IPS-NIHi7 (cell line): ENCODE results near the gene NDP.

Experiments used
- DNase-seq: peaks from one replicate; pipeline ENCODE4 v3.0.0; 2012; ENCODE audit warnings: mixed read lengths; ENCODE audit errors: extremely low spot score

The NDP gene, protein sequence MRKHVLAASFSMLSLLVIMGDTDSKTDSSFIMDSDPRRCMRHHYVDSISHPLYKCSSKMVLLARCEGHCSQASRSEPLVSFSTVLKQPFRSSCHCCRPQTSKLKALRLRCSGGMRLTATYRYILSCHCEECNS

DNA sequence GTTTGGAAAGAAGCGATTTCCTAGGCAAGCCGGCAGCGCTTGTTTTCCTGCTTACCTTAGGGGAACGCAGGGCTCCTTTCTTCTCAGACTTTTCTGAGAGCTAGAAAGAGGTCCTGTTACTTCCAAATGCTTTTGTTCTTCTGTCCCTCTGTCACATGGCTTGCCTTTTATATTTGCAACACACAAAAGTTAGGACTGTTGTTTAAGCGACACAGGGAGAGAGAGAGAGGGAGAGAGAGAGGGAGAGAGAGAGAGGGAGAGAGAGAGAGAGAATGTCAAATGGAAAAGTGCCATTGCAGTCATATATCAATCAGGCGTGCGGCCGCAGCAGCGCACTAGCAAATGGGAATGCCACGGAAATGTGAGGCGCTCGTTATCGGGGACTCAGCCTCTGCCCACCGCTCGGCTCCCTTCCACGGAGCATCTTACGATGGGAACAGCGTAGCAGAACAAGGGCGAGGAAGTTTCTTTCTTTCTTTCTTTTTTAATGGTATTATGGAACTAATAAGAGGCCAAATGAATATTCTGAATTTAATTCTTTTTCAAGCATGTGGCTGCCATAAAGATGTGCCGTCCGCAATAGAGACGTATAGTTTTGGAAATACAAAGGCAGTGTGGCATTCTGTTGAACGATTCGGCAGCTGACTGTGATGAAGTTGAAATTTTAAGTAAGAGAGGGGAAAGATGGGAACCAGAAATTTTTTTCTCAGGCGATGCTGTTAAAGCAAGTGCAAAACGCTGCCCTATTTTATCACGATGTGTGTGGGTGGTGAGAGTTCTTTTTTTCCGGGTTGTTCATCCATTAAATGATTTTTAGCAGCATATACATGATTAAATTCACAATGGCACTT lies at the start of gene NDP:
TSS of gene NDP (minus strand) at position 142 of the 851 bp plus-strand sequence. CDS start 14,745 bp downstream, outside the sequence.
- DNase-seq: peak; percentile 18

DNA sequence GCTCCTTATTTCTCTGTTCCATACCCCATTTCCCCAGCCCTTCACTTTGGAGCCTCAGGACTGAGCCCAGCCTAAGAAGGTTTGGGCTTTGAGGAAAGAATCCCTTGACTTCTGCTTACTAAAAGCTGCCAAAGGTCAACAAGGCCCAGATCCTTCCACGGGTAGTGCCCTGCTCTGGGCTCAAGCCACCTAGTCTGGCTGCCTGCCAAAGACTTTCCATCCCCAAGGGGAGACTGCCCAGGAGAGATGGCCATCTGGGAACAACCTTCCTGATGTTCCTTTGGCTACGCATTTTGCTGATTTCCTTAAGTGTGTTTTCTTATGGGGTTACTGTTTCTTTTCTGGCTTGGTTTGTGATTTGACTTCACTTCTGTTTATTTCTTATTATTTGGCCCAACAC lies 49.8 kb upstream of the NDP start:
- no peak for DNase-seq

DNA sequence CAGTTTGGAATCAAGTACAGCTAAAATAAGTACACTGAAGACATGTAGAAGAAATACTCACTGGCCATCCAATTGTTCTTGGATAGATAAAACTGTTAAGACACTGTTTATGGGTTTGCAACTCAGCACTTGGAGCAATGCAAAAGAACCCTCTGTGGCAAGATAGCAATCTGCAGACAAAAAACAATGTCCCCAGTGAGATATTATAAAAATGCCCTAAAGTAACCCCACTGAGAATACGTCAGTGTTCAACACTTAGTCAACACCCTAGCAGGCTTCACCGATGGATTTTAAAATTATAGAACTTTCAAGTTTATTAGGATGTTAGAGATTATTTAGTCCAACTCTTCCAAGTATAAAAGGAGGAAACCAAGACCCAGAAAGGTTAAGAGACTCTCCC lies 47.5 kb upstream of the NDP start:
- no peak for DNase-seq

DNA sequence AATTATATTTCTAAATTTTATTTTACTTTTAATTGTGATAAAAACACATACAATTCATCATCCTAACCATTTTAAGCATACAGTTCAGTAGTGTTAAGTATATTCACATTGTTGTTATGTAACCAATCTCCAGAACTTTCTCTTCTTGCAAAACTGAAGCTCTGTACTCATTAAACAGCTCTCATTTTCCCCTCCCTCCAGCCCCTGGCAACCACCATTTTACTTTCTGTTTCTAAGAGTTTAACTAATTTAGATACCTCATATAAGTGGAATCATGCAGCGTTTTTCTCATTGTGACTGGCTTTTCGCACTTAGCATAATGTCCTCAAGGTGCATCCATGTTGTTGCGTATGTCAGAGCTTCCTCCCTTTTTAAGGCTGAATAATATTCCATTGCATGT lies 46.7 kb upstream of the NDP start:
- no peak for DNase-seq

DNA sequence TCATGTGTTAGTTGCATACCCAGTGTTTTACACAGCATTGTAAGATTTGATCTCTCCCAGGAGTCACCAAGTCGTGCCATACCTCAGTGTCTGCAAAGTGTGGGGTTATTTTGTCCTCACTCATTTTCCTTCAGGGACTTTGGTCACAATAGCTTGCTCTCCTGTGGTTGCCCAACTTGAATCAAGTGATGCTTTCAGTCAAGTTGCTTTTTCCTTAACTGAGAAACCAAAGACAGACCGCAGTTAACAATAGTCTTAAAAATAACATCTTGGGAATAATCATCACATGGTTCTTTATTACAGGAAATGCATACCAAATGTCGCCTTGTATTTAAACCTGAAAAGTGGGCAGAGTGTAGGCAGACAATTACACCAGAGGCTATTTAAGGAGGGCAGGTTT lies 44.5 kb upstream of the NDP start:
- no peak for DNase-seq

DNA sequence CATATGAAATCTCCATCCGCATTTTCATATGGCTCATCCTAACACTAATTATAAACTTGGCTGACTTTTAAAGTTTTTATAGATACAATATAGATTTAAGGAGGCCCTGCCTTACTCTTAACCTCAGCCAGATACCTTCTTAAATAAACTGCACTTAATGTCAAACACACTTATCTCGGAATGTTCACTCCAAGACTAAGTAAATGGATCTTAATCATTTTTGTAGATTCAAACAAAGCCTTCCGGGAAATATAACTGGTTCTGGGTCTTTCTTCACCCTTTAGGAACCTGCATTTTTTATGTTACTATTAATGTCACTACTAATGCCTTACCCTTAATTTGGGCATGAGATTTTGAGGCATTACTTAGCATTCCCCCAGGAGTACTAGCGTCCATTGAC lies 43.7 kb upstream of the NDP start:
- DNase-seq: no peak

DNA sequence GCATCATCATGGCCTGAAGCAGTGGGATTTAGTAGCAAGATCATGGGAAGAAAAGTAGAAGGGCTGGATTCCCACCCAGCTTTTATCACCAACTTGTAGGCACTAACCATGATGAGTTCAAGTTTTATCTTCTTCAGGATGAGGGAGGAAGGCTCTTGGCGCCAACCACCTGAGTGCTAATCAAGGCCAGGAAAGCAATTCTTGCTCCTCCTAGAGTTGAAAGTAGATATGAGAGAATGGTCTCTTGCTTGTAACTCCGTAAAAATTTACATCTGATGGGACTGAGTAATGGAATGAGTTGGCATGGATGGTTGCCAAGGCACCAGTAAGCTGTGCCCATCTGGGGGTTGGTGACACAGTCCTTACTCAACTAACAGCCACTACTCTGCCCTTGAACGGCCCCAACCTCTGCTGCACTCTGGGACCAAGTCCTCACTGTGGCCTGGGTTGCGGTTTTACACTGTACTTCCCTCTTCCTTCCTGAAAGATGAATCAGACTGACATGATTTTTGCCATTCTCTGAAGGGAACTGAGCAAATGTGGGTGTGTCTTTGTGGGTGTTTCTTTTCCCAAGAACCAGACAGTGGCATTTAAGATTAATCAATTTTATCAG lies 39.4 kb upstream of the NDP start:
- DNase-seq: no peak

DNA sequence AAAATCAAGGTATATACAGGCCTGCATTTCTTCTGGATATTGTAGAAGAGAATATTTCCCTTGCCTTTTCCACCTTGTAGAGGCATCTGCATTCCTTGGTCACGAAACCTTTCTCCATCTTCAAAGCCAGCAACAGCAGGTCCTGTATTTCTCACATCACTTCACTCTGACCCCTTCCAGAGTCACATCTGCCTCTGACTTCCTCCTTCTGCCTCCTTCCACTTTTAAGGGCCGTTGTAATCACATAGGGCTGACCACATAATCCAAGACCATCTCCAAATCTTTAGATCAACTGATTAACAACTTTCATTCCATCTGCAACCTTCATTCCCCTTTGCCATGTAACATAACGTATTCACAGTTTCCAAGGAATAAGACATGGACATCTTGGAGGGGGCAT lies 38.3 kb upstream of the NDP start:
- DNase-seq: no peak

DNA sequence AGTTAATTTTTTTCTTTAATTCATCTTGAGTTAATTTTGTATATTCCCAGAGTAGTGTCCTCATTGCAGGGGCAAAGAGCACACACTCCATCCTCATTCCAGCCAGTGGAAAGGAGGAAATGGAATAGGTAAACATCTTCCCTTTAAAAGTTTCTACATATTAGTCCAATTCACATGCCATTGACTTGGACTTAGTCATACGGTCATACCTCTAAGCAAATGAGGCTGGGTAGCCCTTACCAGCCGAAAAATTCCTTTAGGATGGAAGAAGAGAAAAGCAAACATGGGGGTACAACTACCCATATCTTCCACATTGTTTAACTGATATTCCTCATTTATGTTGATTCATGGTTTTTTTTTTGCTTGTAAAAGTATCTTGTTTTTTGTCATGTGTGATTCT lies 37.4 kb upstream of the NDP start:
- no peak for DNase-seq

DNA sequence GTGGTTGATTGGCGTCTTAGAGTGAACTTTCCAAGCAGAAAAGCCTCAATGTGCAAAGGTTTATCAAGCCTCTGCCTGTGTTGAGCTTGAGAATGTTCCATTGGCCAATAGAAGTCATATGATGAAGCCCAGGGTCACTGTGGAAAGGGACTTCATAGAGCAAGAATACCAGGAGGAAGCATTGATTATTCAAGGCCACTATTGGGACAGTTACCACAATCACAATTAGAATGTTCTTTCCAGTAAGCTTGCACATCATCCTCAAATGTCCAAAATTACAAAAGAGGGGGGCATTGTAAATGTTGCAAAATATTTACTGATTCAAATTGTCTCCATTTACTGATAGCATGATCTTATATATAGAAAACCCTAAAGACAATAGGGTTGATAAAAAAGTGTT lies 32.9 kb upstream of the NDP start:
- DNase-seq: no peak

DNA sequence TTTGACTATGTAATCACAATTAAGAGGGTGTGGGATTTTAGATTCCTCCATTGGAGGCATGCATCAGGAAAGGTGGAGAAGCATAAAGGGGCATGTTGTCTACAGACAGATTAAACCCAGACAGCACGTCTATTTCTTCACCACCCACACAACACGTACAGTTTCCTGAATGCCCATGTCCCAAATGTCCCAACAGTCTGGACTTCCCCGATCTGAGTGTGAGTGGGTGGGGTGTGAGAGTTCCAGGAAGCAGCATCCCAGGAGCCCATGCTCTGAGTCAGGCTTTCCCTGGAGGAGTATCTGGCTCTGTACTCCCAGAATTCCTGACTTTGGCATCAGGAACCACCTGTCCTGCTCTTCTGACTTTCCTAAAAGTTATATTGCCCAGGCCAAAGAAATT lies 30.8 kb upstream of the NDP start:
- no peak for DNase-seq

DNA sequence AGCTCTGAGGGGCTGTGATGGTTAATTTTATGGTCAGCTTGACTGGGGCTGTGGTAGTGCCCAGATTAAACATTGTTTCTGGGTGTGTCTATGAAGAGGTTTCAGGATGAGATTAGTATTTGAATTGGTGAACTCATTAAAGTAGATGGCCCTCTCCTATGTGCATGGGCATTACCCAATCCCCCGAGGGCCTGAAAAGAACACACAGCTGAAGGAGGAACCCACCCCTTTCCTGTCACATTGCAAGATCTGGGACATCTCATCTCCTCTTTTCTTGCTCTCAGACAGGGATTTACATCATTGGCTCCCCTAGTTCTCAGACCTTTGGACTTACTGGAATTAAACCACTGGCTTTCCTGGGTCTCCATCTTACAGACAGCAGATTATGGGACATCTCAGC lies 29.4 kb upstream of the NDP start:
- no peak for DNase-seq

DNA sequence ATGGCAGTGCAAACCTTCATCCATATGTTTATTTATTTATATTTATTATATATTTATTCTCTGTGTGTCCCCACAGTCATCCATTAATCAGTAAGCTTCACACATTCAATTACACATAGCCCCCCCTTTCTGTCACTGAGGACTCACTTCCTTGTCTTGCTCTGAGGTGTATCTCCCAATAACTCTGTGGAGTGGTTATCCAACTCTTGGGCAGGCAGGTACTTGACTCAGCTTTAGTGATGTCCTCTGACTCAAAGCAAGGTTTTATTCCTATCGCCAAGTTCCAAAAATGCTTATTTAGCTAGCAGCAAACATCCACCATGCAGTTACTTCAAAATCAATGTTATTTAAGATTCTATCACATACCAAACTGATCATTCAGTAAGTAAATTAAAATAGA lies 25.2 kb upstream of the NDP start:
- DNase-seq: no peak

DNA sequence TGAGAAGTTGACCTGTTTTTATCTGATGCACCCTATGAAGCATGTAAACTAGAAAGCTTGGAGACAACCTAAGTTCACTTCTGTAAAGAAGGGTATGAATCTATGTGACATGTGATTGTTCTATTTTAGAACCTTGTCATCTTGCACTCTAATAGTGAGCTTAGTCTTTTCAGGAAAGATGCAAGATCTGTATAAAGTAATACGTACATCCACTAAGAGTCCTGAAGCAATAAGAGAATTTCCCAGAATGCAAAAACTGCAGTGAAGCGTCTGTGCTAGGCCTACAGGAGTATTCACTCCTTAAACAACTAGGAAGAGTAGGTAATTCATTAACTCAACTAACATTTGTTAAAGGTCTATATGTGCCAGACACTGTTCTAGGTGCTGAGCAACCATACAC lies 23.3 kb upstream of the NDP start:
- DNase-seq: no peak

DNA sequence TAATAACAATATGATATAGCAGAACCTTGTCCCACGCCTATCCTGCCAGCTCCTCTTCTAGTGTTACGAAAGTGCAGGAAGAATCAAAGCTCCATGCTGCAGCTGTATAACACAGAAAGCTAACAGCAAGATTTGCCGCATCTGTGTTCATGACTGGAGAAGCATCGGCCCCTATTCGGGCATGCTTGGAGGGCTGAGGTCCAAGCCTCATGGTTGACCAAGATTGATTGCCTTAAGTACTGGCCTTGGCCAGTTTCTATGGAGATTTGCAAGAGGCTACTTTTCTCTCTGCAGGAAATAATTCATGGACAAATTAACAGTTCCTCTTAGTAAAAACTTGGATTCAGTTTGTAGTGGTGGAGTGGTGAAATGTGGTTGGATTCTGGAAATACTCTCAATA lies 12.9 kb upstream of the NDP start:
- no peak for DNase-seq

DNA sequence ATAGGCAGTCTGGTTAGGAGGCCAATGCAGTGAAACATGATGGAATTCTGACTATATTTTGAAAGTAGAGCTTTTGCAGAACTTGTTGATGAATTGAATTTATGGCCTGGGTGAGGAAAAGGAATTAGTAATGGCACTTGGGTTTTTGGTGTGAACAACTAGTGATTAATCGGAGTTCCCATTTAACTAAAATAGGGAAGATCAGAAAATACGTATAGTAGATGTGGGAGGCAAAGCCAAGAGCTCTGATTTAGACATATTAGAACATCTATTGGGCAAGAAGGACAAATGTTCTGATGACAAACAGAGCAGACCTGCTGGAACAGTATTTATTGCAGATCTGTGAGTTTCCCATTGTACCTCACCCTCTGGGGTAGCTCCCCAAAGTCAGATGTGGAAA lies 12.3 kb upstream of the NDP start:
- DNase-seq: no peak

DNA sequence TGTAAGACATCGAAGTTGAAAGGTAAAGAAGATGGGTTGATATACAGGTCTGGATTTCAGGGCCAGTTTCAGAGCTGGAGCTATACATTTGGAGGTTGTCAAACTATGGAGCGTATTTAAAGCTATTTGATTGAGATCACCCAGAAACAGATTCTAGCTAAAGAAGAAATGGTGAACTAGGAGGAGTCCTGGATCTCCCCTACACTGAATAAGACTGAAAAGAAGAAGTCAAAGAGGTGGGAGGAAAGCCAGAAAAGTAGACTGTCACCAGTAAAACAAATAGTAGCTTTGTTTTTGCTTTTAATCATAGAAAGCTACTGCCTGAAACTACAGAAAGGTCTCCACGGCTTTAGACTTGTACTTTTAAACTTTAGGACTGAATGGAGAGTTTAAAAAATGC lies 5.0 kb upstream of the NDP start:
- no peak for DNase-seq

DNA sequence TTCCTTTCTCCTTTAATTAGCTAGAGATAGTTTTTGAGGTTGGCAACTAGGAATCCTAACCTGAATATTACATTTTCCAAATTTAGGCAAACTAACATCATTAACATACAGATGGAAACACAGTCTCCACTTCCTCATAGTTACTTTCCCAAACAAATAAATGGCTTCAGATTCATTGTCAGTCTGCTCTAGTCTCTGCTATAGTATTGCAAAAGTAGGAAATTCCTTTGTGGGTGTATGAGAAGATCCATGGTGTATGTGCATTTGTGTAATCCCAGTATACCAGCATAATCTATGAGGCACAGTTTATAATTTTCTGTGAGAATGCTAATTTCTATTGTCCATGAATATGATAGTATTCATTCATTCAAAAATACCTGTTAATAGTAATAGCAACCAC lies 3.0 kb upstream of the NDP start:
- DNase-seq: no peak

DNA sequence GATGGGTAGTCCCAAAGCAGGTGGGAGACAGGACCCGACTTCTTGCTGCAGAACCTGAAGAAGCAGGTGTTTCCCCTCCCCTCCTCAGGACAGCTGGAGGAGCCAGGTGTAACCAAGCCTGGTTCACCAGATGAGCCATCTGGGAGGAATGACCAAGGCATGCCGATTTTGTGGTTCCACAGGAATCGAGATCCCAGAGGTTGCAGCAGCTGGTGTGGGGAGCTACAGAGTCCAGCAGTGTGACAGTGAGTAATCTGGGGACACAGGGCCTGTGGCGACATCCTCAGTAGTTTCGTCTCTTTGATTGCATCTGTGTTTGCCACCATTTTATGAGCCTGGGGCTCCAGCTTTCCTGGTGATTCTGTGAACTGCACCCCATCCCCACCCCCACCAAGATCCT lies 2.6 kb upstream of the NDP start:
- no peak for DNase-seq

DNA sequence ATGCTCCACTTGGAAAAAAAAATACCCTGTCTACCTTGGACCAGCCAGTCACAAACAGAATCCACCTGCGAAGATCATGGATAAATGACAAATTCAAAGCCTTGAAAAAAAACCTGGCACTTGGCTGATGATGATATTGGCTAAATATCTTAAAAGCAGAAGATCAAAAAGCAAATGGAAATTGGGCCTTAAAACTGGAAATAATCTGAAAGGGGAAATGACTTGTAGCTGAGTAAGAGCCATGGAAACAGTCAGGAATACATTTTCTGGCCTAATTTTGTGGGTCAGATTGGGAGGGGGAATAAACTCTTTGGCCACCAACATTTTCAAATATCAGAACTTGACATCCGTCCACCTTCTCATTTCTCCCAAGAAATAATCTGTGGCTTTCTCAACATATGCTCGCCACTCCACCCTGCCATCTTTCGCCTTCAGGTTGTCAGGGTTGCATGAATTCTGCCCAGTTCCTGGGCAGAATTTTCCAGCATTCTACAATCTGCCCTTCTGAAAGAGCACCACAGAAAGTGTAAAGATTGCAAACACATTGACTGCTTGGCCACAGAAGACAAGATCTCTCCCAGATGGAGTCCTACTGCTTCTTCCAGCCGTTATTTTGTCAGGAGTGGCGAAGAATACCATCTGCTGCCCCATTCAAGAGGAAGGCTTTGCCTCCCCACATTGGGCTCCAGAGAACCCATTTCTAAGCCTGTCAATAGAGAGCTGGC lies 1.7 kb upstream of the NDP start:
- DNase-seq: no peak

DNA sequence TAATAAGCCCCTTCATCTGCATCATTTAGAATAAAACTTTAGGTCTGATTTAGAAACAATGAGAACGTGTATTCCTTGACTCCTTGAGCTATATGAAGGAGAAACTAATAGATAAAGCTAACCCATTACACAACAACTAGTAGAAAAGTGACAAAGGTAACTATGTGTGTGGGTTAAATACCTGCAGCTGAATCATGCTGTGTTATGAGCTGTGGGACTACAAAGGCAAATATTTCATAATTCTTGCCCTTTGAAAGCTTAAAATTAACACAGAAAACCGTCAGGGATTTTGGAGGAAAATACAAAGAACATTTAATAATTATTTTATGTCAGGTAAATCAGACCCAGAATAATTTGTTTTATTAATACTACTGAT lies 898 bp upstream of the NDP start:
- DNase-seq: no peak
